ENCODE data around the gene ENGASE. TPM values are rescaled to one million over a fixed set of nuclear protein-coding genes. Genes with fewer than 3 reads are reported as not detected.

The ENGASE gene
- total RNA-seq, 1 donor from 2014 or later, result 11.5 TPM

DNA sequence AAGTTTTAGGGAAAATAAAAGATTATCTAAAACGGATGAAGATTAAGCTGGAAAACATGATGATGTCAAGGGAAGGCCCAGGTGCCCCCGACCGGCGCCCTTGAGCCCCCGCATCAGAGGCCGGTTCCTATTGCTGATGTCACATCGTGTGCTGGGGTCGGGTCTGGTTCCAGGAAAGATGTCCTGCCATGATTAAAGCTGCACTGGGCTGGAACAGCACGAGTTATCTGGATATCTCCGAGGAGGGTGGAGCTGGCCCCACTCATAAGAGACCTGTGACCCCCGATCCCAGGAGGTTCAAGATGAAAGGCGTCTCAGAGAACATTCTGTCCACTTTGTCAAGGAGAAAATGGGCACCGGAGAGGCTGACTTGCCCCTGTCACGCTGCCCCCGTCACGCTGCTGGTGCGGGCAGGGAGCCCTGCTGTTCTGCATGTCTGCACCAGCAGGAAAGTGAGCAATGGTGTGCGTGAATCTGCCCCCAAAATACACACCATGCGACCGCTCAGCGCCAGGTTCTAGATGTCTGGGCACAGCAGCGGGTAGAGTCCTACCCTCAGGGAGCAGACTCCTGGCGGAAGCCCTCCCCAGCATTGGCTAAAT lies 53.0 kb downstream of the ENGASE start:
- FAIRE-seq, result no peak
- Histone ChIP-seq H3K9me3 (ENCODE audit: insufficient read depth, low read depth, low read length) (no peaks in the 10 kb centered on the region), H3K4me1 (ENCODE audit: insufficient read depth, low read length) (no peaks in the 10 kb centered on the region), H3K4me3 (ENCODE audit: insufficient read depth, low read depth, low read length) (no peak overlapping the region), H3K4me2 (ENCODE audit: low read length) (no peak overlapping the region), H2AFZ (ENCODE audit: low read depth, low read length) (no peak overlapping the region), H3K79me2 (ENCODE audit: insufficient read depth, low read length) (no peaks in the 10 kb centered on the region), H4K20me1 (ENCODE audit: insufficient read depth, low read length) (no peaks in the 10 kb centered on the region), H3K27me3 (ENCODE audit: insufficient read depth, low read length) (peaks cover 3% of the 10 kb centered on the region), H3K9ac (ENCODE audit: low read length) (no peak overlapping the region), H3K36me3 (ENCODE audit: insufficient read depth, low read length) (no peaks in the 10 kb centered on the region), H3K27ac (ENCODE audit: low read depth, low read length) (no peak overlapping the region)
- Mint-ChIP-seq H3K4me1 (ENCODE audit: low read depth, unreplicated experiment) (no peaks in the 10 kb centered on the region), H3K9me3 (ENCODE audit: unreplicated experiment) (peaks cover 4% of the 10 kb centered on the region), H3K27ac (ENCODE audit: unreplicated experiment) (no peak overlapping the region), H3K27me3 (ENCODE audit: low read depth, unreplicated experiment) (peaks cover 42% of the 10 kb centered on the region), H3K36me3 (ENCODE audit: low read depth, unreplicated experiment) (no peaks in the 10 kb centered on the region), H3K4me3 (ENCODE audit: unreplicated experiment) (no peak overlapping the region)
- TF ChIP-seq, protein P1, sequence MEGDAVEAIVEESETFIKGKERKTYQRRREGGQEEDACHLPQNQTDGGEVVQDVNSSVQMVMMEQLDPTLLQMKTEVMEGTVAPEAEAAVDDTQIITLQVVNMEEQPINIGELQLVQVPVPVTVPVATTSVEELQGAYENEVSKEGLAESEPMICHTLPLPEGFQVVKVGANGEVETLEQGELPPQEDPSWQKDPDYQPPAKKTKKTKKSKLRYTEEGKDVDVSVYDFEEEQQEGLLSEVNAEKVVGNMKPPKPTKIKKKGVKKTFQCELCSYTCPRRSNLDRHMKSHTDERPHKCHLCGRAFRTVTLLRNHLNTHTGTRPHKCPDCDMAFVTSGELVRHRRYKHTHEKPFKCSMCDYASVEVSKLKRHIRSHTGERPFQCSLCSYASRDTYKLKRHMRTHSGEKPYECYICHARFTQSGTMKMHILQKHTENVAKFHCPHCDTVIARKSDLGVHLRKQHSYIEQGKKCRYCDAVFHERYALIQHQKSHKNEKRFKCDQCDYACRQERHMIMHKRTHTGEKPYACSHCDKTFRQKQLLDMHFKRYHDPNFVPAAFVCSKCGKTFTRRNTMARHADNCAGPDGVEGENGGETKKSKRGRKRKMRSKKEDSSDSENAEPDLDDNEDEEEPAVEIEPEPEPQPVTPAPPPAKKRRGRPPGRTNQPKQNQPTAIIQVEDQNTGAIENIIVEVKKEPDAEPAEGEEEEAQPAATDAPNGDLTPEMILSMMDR (IDR thresholded peaks at IDR 0.05; ENCODE audit: insufficient read depth, low read depth, low read length), result no peak
- TF ChIP-seq EZH2 (IDR thresholded peaks at IDR 0.05; ENCODE audit: insufficient read depth, low read length), result no peak
- DNase-seq (ENCODE audit: low read depth), result no peak

DNA sequence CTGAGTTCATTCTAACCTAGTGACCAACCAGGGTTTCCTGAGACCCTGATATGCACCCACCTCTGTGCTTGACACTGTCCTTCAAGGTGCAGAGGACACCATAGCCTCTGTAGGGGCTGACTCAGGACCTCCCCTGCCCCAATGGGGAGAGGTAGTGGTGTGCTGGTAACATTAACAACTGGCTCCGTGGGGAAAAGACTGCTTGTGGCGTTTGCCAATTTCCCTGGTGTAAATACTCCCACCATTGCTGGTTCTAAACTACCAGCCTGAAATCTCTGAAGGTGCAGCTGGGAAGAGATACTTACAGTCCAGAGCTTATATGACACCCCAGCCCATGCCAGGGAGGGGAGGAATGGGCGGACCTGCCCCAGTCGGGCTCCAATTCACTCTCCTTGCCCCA lies 54.9 kb downstream of the ENGASE start:
- Histone ChIP-seq H3K27ac (ENCODE audit: low read depth, low read length) (no peak overlapping the region), H3K9ac (ENCODE audit: low read length) (no peak overlapping the region), H3K27me3 (ENCODE audit: insufficient read depth, low read length) (peaks cover 3% of the 10 kb centered on the region), H3K4me3 (ENCODE audit: insufficient read depth, low read depth, low read length) (no peak overlapping the region), H3K9me3 (ENCODE audit: insufficient read depth, low read depth, low read length) (no peaks in the 10 kb centered on the region), H4K20me1 (ENCODE audit: insufficient read depth, low read length) (no peaks in the 10 kb centered on the region), H3K4me1 (ENCODE audit: insufficient read depth, low read length) (no peaks in the 10 kb centered on the region), H3K36me3 (ENCODE audit: insufficient read depth, low read length) (no peaks in the 10 kb centered on the region), H3K79me2 (ENCODE audit: insufficient read depth, low read length) (no peaks in the 10 kb centered on the region), H2AFZ (ENCODE audit: low read depth, low read length) (no peak overlapping the region), H3K4me2 (ENCODE audit: low read length) (no peak overlapping the region)
- DNase-seq (ENCODE audit: low read depth) (no peak), FAIRE-seq (no peak)
- Mint-ChIP-seq H3K36me3 (ENCODE audit: low read depth, unreplicated experiment) (no peaks in the 10 kb centered on the region), H3K4me3 (ENCODE audit: unreplicated experiment) (no peak overlapping the region), H3K9me3 (ENCODE audit: unreplicated experiment) (peaks cover 2% of the 10 kb centered on the region), H3K4me1 (ENCODE audit: low read depth, unreplicated experiment) (no peaks in the 10 kb centered on the region), H3K27me3 (ENCODE audit: low read depth, unreplicated experiment) (peaks cover 40% of the 10 kb centered on the region), H3K27ac (ENCODE audit: unreplicated experiment) (no peak overlapping the region)
- TF ChIP-seq, protein P1 (IDR thresholded peaks at IDR 0.05; ENCODE audit: insufficient read depth, low read depth, low read length), result no peak
- no peak for TF ChIP-seq EZH2 (IDR thresholded peaks at IDR 0.05; ENCODE audit: insufficient read depth, low read length)

DNA sequence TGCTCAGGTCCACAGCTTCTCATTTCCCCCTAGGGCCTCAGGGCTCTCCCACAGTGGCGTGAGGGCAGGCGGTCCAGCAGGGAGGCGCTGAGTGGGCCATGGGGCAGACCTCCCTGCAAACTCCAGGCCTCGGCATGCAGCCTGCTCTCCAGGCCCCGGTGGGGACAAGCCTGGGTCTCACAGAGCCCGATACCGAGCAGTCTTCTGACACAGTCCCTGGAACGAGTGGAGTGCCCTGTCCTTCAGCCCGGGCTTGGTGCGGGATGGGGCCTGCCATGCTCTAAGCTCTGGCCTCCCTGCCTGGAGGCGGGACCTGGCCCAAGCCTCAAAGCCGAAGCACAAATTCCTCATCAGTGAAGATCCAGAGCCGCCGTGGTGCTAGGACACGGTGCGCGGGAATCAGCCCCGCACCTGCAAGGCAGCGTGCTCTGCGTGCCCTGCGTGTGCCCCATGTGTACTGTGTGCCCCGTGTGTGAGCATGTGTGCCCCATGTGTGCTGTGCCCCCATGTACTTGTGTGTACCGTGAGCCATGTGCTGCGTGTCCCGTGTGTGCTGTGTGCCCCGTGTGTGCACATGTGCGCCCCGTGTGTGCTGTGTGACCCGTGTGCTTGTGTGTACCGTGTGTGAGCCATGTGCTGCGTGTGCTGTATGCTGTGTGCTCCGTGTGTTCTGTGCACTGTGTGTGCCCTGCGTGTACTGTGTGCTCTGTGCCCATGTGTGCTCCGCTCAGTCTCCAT lies 56.1 kb downstream of the ENGASE start:
- H2AFZ ChIP-seq (ENCODE audit: low read depth, low read length), result no peak overlapping the region
- H3K9me3 Mint-ChIP-seq (ENCODE audit: unreplicated experiment), result peaks cover 2% of the 10 kb centered on the region
- TF ChIP-seq EZH2 (IDR thresholded peaks at IDR 0.05; ENCODE audit: insufficient read depth, low read length), result no peak
- TF ChIP-seq, protein P1 (IDR thresholded peaks at IDR 0.05; ENCODE audit: insufficient read depth, low read depth, low read length), result no peak
- H3K27me3 Mint-ChIP-seq (ENCODE audit: low read depth, unreplicated experiment), result peaks cover 43% of the 10 kb centered on the region
- no peaks in the 10 kb centered on the region for H3K9me3 ChIP-seq (ENCODE audit: insufficient read depth, low read depth, low read length)
- H3K4me1 Mint-ChIP-seq (ENCODE audit: low read depth, unreplicated experiment), result no peaks in the 10 kb centered on the region
- H3K27me3 ChIP-seq (ENCODE audit: insufficient read depth, low read length), result peaks cover 3% of the 10 kb centered on the region
- no peaks in the 10 kb centered on the region for H3K36me3 ChIP-seq (ENCODE audit: insufficient read depth, low read length)
- no peaks in the 10 kb centered on the region for H3K36me3 Mint-ChIP-seq (ENCODE audit: low read depth, unreplicated experiment)
- no peaks in the 10 kb centered on the region for H3K79me2 ChIP-seq (ENCODE audit: insufficient read depth, low read length)
- H4K20me1 ChIP-seq (ENCODE audit: insufficient read depth, low read length), result no peaks in the 10 kb centered on the region
- H3K27ac Mint-ChIP-seq (ENCODE audit: unreplicated experiment), result no peak overlapping the region
- no peak for FAIRE-seq
- no peak overlapping the region for H3K4me3 Mint-ChIP-seq (ENCODE audit: unreplicated experiment)
- no peak overlapping the region for H3K9ac ChIP-seq (ENCODE audit: low read length)
- H3K27ac ChIP-seq (ENCODE audit: low read depth, low read length), result no peak overlapping the region
- no peak overlapping the region for H3K4me3 ChIP-seq (ENCODE audit: insufficient read depth, low read depth, low read length)
- no peak for DNase-seq (ENCODE audit: low read depth)
- no peaks in the 10 kb centered on the region for H3K4me1 ChIP-seq (ENCODE audit: insufficient read depth, low read length)
- H3K4me2 ChIP-seq (ENCODE audit: low read length), result no peak overlapping the region
